HTERT RPE-1 (cell line): ENCODE data around the gene GALNS.

Experiments
- in situ Hi-C: fragments of 300-500 bp; cut with MboI; formaldehyde crosslinking; loops from 4 replicates; pipeline ENCODE4 v1.14.3; 2020; ENCODE audit warnings: low sequenced_read_pairs

Gene GALNS

GRCh38 chr16:88861359-88861758 lies 4.6 kb upstream of the GALNS start:
- in situ Hi-C loops = no loop called here

- in situ Hi-C loops = no loop called here
Measured at GRCh38 chr16:88859381-88860091, 2.8 kb upstream of the GALNS start.

GRCh38 chr16:88857728-88858339 lies 1.1 kb upstream of the GALNS start:
- in situ Hi-C loops = no loop called here

- in situ Hi-C loops = no loop called here
Measured at GRCh38 chr16:88856122-88856827, 472 bp downstream of the GALNS start.

- in situ Hi-C loops = no loop called here
Measured at GRCh38 chr16:88855736-88856121, 1.0 kb downstream of the GALNS start.

- in situ Hi-C loops = no loop called here
Measured at GRCh38 chr16:88855176-88855575, 1.6 kb downstream of the GALNS start.

- in situ Hi-C loops = no loop called here
Measured at GRCh38 chr16:88854306-88855111, 2.2 kb downstream of the GALNS start.

GRCh38 chr16:88853325-88853941 lies 3.3 kb downstream of the GALNS start:
- in situ Hi-C loops = no loop called here

GRCh38 chr16:88851616-88852015 lies 5.1 kb downstream of the GALNS start:
- in situ Hi-C loops = no loop called here

- in situ Hi-C loops = no loop called here
Measured at GRCh38 chr16:88850531-88851199, 6.1 kb downstream of the GALNS start.

GRCh38 chr16:88848557-88848956 lies 8.2 kb downstream of the GALNS start:
- in situ Hi-C loops = no loop called here

GRCh38 chr16:88847654-88848053 lies 9.1 kb downstream of the GALNS start:
- in situ Hi-C loops = no loop called here

- in situ Hi-C loops = no loop called here
Measured at GRCh38 chr16:88846088-88846487, 10.7 kb downstream of the GALNS start.

GRCh38 chr16:88844419-88845036 lies 12.2 kb downstream of the GALNS start:
- in situ Hi-C loops = no loop called here

- in situ Hi-C loops = no loop called here
Measured at GRCh38 chr16:88843256-88843655, 13.5 kb downstream of the GALNS start.

GRCh38 chr16:88842806-88843205 lies 13.9 kb downstream of the GALNS start:
- in situ Hi-C loops = no loop called here

- in situ Hi-C loops = no loop called here
Measured at GRCh38 chr16:88842308-88842756, 14.4 kb downstream of the GALNS start.

GRCh38 chr16:88841521-88842307 lies 15.0 kb downstream of the GALNS start:
- in situ Hi-C loops = no loop called here

- in situ Hi-C loops = no loop called here
Measured at GRCh38 chr16:88840600-88841215, 16.0 kb downstream of the GALNS start.
